ENCODE measurements around the gene LHX1.
A peak's percentile ranks its signal among the peaks of the same experiment; 100 is the strongest.

LHX1 gene

DNA sequence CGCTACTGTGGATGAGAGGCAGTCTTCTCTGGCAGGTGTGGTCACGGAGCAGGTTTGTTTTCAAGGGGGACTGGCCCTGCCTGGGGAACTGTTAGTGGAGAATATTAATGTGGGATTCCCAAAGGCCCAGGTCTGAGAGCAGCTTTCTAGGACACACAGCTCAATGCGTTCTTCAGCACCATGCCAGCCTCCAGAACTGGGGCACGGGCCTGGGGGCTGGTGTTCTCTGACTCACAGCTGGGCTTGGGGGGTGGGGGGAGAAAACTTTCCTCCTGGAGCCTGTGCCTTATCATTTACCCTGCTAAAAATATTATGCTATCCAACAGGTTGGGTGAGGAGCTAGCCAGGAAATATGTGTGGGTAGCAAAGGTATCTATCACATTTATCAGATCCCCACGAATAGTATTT is 13.5 kb upstream of the LHX1 start:
- no peaks in the 10 kb centered on the region for H3K79me2 ChIP-seq (ENCODE audit: control insufficient read depth, insufficient read depth, low read length, unreplicated experiment)
- H2AFZ ChIP-seq (ENCODE audit: low read length, unreplicated experiment): no peak overlapping the region
- H3K4me1 ChIP-seq (ENCODE audit: control insufficient read depth, insufficient read depth, low read length, unreplicated experiment): peaks cover 4% of the 10 kb centered on the region
- no peak overlapping the region for H3K4me3 ChIP-seq (ENCODE audit: low read depth, low read length)
- H3K36me3 ChIP-seq (ENCODE audit: insufficient read depth, low read length): no peaks in the 10 kb centered on the region
- H3K27ac ChIP-seq (ENCODE audit: low read depth, low read length): no peak overlapping the region
- H3K27me3 ChIP-seq (ENCODE audit: insufficient read depth, low read length): peaks cover 18% of the 10 kb centered on the region

DNA sequence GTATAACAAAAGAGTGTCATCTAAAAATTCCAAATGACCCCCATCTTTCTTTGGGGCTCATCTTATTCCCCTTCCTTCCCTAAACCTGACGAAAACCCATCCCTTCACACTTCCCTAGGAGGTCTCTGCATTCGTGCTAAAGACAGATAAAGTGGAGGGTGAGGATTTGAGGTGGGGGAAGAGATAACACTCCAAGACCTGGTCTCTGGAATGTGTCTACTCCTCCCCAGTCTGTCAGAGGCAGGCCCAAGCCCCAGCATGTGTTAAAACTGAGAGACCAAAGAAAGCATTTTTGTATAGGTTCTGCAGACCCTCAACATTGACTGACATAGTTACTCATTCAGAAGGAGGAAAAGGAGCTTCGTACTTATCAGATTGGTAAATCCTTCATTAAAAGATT is 11.0 kb upstream of the LHX1 start:
- Histone ChIP-seq H3K4me3 (ENCODE audit: low read depth, low read length) (no peak overlapping the region), H2AFZ (ENCODE audit: low read length, unreplicated experiment) (no peak overlapping the region), H3K4me1 (ENCODE audit: control insufficient read depth, insufficient read depth, low read length, unreplicated experiment) (no peaks in the 10 kb centered on the region), H3K27ac (ENCODE audit: low read depth, low read length) (no peak overlapping the region), H3K36me3 (ENCODE audit: insufficient read depth, low read length) (no peaks in the 10 kb centered on the region), H3K79me2 (ENCODE audit: control insufficient read depth, insufficient read depth, low read length, unreplicated experiment) (no peaks in the 10 kb centered on the region), H3K27me3 (ENCODE audit: insufficient read depth, low read length) (peaks cover 42% of the 10 kb centered on the region)

DNA sequence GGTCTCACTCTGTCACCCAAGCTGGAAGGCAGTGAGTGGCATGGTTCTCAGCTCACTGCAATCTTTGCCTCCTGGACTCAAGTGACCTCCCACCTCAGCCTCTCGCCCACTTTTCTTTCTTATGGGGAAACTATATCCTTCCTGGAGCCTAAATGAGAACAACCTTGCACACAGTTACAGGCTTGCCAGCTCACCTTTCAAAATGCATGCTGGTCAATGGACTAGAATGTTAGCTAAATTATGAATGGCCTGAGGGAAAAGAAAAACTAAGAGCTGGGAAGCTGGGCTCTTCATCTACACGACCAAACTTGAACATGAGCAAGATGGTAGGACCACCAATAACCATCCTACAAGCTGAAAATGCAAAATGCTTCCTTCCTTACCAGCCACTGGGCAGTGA is 10.6 kb upstream of the LHX1 start:
- Histone ChIP-seq H3K36me3 (ENCODE audit: insufficient read depth, low read length) (no peaks in the 10 kb centered on the region), H2AFZ (ENCODE audit: low read length, unreplicated experiment) (no peak overlapping the region), H3K4me1 (ENCODE audit: control insufficient read depth, insufficient read depth, low read length, unreplicated experiment) (no peaks in the 10 kb centered on the region), H3K27me3 (ENCODE audit: insufficient read depth, low read length) (peaks cover 47% of the 10 kb centered on the region), H3K27ac (ENCODE audit: low read depth, low read length) (no peak overlapping the region), H3K79me2 (ENCODE audit: control insufficient read depth, insufficient read depth, low read length, unreplicated experiment) (no peaks in the 10 kb centered on the region), H3K4me3 (ENCODE audit: low read depth, low read length) (no peak overlapping the region)

DNA sequence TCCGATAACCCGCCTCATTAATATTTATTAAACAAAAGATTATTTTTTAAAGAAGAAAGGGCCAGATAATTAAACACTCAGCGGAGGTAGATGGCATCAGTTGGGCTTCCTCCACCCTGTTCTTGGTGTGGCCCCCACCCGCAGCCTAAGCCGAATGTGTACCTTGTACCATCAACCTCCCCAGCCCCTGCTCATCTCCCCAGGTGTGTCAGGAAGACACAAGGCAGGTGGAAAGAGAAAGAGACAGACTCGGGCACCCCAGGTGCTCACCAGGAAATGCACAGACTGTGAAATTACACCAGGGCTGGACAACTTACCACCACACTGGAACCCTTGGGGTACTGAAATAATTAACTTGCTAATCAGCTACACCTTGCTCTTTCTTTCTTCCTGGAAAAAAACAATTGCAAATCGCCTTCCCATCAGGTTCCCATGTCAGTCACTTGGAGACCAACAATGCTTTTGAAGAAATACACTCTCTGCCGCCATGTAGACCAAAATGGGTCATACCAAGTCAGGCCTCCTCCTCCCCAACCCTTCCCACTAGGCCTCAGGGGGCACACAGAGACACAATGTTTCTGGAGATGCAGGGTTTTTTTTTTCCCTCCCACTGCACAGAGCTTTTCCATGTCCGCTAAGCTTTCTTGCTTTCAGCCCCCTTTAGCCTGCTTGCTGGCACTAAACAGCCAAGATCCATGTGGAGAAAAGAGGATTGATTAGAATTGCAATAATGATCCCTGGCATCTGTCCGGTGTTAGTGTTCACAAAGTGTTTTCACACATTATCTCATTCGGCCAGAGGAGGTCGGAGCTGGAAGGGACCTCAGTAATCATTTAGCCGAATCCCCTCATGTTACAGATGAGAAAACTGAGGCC is 8.6 kb upstream of the LHX1 start:
- no peaks in the 10 kb centered on the region for H3K79me2 ChIP-seq (ENCODE audit: control insufficient read depth, insufficient read depth, low read length, unreplicated experiment)
- no peak overlapping the region for H2AFZ ChIP-seq (ENCODE audit: low read length, unreplicated experiment)
- no peak overlapping the region for H3K27ac ChIP-seq (ENCODE audit: low read depth, low read length)
- no peaks in the 10 kb centered on the region for H3K36me3 ChIP-seq (ENCODE audit: insufficient read depth, low read length)
- H3K4me1 ChIP-seq (ENCODE audit: control insufficient read depth, insufficient read depth, low read length, unreplicated experiment): no peaks in the 10 kb centered on the region
- H3K27me3 ChIP-seq (ENCODE audit: insufficient read depth, low read length): peaks cover 66% of the 10 kb centered on the region
- H3K4me3 ChIP-seq (ENCODE audit: low read depth, low read length): no peak overlapping the region

DNA sequence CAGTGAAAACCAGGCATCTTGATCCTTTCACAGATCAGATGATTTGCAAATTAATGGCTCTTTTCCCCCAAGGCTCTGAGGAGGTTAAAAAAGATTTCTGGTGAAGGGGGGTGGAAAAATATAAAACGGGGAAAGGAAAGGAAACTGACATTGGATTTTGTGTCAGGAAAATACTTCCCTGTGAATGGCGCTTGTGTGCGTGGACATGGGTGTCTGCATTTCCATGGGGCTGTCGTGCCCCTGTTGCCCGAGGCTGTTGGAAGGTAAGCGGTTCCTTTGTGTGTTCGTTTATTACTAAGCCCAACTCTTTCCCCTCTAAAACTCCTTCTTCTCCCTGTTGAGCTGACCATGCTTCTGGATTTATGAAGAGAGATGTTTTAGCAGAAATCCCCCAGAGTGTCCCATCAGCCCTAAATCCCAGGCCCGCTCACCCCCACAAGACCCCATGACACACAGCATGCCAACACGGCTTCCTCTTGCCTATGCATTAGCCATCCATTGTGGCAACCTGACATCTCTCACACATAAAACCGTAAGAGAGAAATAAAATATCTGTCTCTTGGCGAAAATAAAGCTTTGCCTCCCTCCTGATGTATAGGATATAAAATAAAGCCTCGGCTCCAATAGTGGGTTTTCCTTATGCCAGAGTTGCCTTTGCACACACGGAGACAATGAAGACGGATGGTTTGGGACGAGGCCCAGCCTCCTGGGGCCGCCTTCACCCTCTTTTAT is 7.3 kb upstream of the LHX1 start:
- no peaks in the 10 kb centered on the region for H3K4me1 ChIP-seq (ENCODE audit: control insufficient read depth, insufficient read depth, low read length, unreplicated experiment)
- no peak overlapping the region for H2AFZ ChIP-seq (ENCODE audit: low read length, unreplicated experiment)
- no peak overlapping the region for H3K4me3 ChIP-seq (ENCODE audit: low read depth, low read length)
- H3K27ac ChIP-seq (ENCODE audit: low read depth, low read length): no peak overlapping the region
- peaks cover 79% of the 10 kb centered on the region for H3K27me3 ChIP-seq (ENCODE audit: insufficient read depth, low read length)
- H3K79me2 ChIP-seq (ENCODE audit: control insufficient read depth, insufficient read depth, low read length, unreplicated experiment): no peaks in the 10 kb centered on the region
- H3K36me3 ChIP-seq (ENCODE audit: insufficient read depth, low read length): no peaks in the 10 kb centered on the region

DNA sequence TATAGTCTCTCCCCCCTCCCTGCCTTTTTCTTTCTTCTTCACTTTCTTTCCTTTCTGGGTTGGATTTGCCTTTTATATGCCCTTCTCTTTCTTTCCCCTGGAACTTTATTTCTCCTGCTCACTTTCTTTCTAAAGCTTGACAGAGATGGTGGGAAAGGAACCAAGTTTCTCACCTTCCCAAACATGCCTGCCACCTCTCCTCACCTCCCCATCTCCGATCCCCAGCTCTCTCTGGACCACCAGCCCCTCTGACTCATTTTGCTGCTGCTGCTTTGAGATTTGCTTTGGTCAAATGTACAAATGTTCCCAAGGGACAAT is 6.7 kb upstream of the LHX1 start:
- no peak overlapping the region for H2AFZ ChIP-seq (ENCODE audit: low read length, unreplicated experiment)
- H3K27ac ChIP-seq (ENCODE audit: low read depth, low read length): no peak overlapping the region
- H3K4me3 ChIP-seq (ENCODE audit: low read depth, low read length): no peak overlapping the region
- H3K4me1 ChIP-seq (ENCODE audit: control insufficient read depth, insufficient read depth, low read length, unreplicated experiment): no peaks in the 10 kb centered on the region
- H3K27me3 ChIP-seq (ENCODE audit: insufficient read depth, low read length): peaks cover 84% of the 10 kb centered on the region
- H3K79me2 ChIP-seq (ENCODE audit: control insufficient read depth, insufficient read depth, low read length, unreplicated experiment): no peaks in the 10 kb centered on the region
- no peaks in the 10 kb centered on the region for H3K36me3 ChIP-seq (ENCODE audit: insufficient read depth, low read length)

DNA sequence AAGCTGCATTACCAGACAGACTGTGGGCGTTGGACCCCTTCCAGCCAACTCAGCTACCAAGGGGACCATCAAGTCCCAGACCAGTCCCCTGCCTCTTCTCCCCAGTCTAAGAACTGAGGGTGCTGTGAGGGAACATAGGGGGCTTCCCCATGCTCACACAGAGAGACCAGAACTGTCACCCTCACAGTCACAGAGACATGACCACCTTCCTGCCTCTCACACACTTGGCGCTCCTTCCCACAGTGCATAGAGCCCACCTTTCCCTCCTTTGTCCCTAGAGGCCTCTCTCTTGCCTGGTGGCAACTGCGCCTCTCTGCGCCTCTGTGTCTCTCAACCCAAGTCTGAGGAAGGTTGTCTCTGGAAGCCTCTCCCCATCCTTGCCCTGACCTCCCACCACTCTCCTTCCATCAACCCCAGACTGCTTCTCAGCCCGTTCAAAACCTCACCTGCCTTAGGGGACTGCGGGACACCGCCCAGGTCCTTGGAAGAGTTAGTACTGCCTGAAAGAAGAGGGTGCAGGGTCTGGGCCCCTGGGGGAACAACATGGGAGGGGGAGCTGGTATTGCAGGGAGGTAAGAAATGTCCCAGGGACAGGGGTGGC is 6.1 kb upstream of the LHX1 start:
- Histone ChIP-seq H3K4me3 (ENCODE audit: low read depth, low read length) (no peak overlapping the region), H3K79me2 (ENCODE audit: control insufficient read depth, insufficient read depth, low read length, unreplicated experiment) (no peaks in the 10 kb centered on the region), H2AFZ (ENCODE audit: low read length, unreplicated experiment) (no peak overlapping the region), H3K36me3 (ENCODE audit: insufficient read depth, low read length) (no peaks in the 10 kb centered on the region), H3K4me1 (ENCODE audit: control insufficient read depth, insufficient read depth, low read length, unreplicated experiment) (no peaks in the 10 kb centered on the region), H3K27ac (ENCODE audit: low read depth, low read length) (no peak overlapping the region), H3K27me3 (ENCODE audit: insufficient read depth, low read length) (peaks cover 87% of the 10 kb centered on the region)

DNA sequence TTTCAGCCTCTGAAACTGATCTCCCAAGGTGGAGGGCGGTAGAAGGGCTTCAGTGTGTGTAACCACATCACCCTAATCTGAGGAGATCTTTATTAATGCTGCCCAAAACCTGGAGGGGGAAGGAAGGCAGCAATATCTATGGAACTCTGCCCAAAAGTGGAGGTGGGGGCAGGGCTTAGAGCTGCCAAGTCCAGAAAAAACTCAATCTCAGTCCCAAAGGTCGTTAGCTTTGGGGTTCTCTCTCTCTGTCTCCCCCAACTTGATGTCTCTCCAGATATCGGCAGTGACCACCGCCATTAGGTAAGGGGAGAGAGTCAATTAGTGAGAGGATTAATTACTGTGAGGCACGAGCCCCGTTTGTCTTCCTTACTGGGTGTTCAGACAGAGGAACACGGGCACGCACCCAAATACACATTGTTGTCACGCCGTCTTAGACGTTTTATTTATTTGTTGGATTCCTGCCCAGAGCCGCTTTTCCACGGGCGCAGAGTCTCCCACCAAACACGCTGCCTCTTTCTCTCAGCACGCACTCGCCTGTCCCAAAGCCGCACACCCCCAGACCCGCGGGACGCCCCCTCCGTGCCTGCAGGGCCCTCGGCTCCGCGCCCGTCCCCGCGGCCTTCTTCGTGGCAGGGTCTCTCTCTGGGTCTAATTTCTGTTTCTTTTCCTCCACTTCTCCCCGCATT is 5.4 kb upstream of the LHX1 start:
- peaks cover 93% of the 10 kb centered on the region for H3K27me3 ChIP-seq (ENCODE audit: insufficient read depth, low read length)
- H3K36me3 ChIP-seq (ENCODE audit: insufficient read depth, low read length): no peaks in the 10 kb centered on the region
- no peaks in the 10 kb centered on the region for H3K4me1 ChIP-seq (ENCODE audit: control insufficient read depth, insufficient read depth, low read length, unreplicated experiment)
- H3K79me2 ChIP-seq (ENCODE audit: control insufficient read depth, insufficient read depth, low read length, unreplicated experiment): no peaks in the 10 kb centered on the region
- H3K4me3 ChIP-seq (ENCODE audit: low read depth, low read length): peak overlapping the region; percentile 53
- no peak overlapping the region for H2AFZ ChIP-seq (ENCODE audit: low read length, unreplicated experiment)
- no peak overlapping the region for H3K27ac ChIP-seq (ENCODE audit: low read depth, low read length)

DNA sequence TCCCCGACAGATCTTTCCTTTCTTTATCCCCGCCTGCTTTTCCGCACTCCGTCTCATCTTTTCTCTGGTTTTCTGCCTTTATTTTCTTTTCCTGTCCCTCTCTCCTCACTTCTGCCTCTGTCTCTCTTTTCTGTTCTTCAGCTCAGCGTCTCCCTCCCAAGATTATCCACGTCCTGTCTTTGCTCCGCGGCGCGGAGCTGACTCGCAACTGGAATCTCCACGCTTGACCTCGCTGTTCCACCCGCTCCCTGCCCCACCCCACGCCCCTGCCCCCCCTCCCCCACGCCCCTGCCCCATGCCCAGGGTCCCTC is 4.9 kb upstream of the LHX1 start:
- H3K4me1 ChIP-seq (ENCODE audit: control insufficient read depth, insufficient read depth, low read length, unreplicated experiment): no peaks in the 10 kb centered on the region

DNA sequence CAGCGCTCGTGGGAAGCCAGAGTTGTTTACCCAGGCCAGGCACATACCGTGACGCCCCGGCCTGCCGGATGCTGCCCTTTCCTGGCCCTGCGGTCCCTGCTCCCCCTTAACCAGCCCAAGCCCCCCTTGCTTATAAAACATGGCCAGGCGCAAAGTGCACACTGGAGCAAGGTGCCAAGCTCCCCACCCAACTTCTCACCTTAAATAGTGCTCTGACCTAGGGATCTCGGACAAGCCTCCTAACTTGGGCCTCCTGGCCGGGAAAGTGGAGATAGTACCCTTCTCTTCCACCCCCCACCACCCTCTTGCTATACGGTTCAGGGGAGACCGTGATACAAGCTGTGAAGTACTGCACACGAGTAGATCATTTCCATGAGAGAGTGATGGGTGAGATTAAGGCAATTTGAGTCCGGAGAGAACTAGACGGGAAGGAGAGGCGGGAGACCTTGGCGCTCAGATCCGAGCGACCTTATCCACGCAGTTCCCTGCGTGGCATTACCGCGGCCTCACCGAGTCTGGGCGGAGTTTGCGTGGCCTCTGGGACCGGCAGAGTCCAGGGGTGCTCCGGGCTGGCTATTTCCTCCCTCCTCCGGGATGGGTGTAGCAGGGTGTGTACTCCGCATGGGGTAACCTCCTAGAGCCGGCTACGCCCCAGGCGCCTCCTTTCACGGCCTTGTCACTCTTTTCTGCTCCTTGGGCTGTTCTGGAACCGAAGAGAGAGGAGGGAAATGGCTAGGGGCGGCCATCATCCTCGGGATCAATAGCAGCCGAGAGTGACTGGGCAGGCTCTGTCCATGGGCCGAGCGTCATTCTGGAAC is 4.4 kb upstream of the LHX1 start:
- H3K27me3 ChIP-seq (ENCODE audit: insufficient read depth, low read length): peaks cover 99% of the 10 kb centered on the region
- H3K4me3 ChIP-seq (ENCODE audit: low read depth, low read length): no peak overlapping the region
- no peak overlapping the region for H3K27ac ChIP-seq (ENCODE audit: low read depth, low read length)
- no peaks in the 10 kb centered on the region for H3K4me1 ChIP-seq (ENCODE audit: control insufficient read depth, insufficient read depth, low read length, unreplicated experiment)
- no peak overlapping the region for H2AFZ ChIP-seq (ENCODE audit: low read length, unreplicated experiment)
- no peaks in the 10 kb centered on the region for H3K36me3 ChIP-seq (ENCODE audit: insufficient read depth, low read length)
- no peaks in the 10 kb centered on the region for H3K79me2 ChIP-seq (ENCODE audit: control insufficient read depth, insufficient read depth, low read length, unreplicated experiment)

More for the DNA sequence above, 4.9 kb upstream of the LHX1 start:
- H3K79me2 ChIP-seq (ENCODE audit: control insufficient read depth, insufficient read depth, low read length, unreplicated experiment): no peaks in the 10 kb centered on the region
- H3K27ac ChIP-seq (ENCODE audit: low read depth, low read length): no peak overlapping the region
- H3K27me3 ChIP-seq (ENCODE audit: insufficient read depth, low read length): peaks cover 98% of the 10 kb centered on the region
- H3K4me3 ChIP-seq (ENCODE audit: low read depth, low read length): peak overlapping the region; percentile 53
- H3K36me3 ChIP-seq (ENCODE audit: insufficient read depth, low read length): no peaks in the 10 kb centered on the region
- no peak overlapping the region for H2AFZ ChIP-seq (ENCODE audit: low read length, unreplicated experiment)

All from ACC112 (cell line).